Measurements from ENCODE around the gene LIX1L. TPM values are rescaled to one million over a fixed set of nuclear protein-coding genes. Genes with fewer than 3 reads are reported as not detected.

The LIX1L gene
- total and polyA plus RNA-seq, 2 of the 13 experiments (the other 11 are each of a cell fraction or from before 2014, with no cell fraction given) = 8.1 to 24.9 TPM

- TF ChIP-seq ZEB1 (IDR thresholded peaks at IDR 0.05; ENCODE audit: insufficient replicate concordance, low read depth) (no peak), ZNF207 (IDR thresholded peaks at IDR 0.05; ENCODE audit: borderline replicate concordance) (no peak), PAWR (CRISPR knock-in tag; IDR thresholded peaks at IDR 0.05; ENCODE audit: borderline replicate concordance) (no peak), AKNA (CRISPR knock-in tag; IDR thresholded peaks at IDR 0.05; ENCODE audit: borderline replicate concordance) (no peak), ZUFSP (CRISPR knock-in tag; IDR thresholded peaks at IDR 0.05; ENCODE audit: borderline replicate concordance) (no peak), IRF1 (CRISPR knock-in tag; IDR thresholded peaks at IDR 0.05; ENCODE audit: low read depth) (no peak), TGIF2 (CRISPR knock-in tag; IDR thresholded peaks at IDR 0.05) (no peak), USF2 (IDR thresholded peaks at IDR 0.05; ENCODE audit: low read depth, low read length) (no peak), USF2 (CRISPR knock-in tag; IDR thresholded peaks at IDR 0.05; ENCODE audit: borderline replicate concordance) (no peak), KAT2B (IDR thresholded peaks at IDR 0.05; ENCODE audit: borderline replicate concordance, low read depth, low read length) (no peak), ETV6 (CRISPR knock-in tag; conservative IDR thresholded peaks at IDR 0.05) (no peak), ZNF646 (CRISPR knock-in tag; IDR thresholded peaks at IDR 0.05) (peak; percentile 80; the same call in 1 of the 2 replicates)
These were observed 34.1 kb upstream of the LIX1L start (continued) for GRCh38 chr1:145991735-145992412.

Data from HepG2 (cell line).